Measurements from ENCODE around the gene GJC1. TPM values are rescaled to one million over a fixed set of nuclear protein-coding genes. Genes with fewer than 3 reads are reported as not detected.

GJC1 gene
- polyA plus RNA-seq, 1 of the 3 experiments (the other 2 are of a cell fraction) = 15.2 TPM

- no peaks in the 10 kb centered on the region for H3K9me3 ChIP-seq
- CTCF ChIA-PET = interaction anchor here (3.8 kb wide), 1 partner anchor 17 kb away, joined by 26 read pairs; no protein-coding TSS in a partner anchor
- H3K4me2 ChIP-seq = no peak overlapping the region
- TF ChIP-seq TCF12 (IDR thresholded peaks at IDR 0.05) (no peak), GATA2 (CRISPR knock-in tag; IDR thresholded peaks at IDR 0.05) (no peak), ZBTB33 (IDR thresholded peaks at IDR 0.05; ENCODE audit: borderline replicate concordance, low read depth) (no peak), TAF1 (IDR thresholded peaks at IDR 0.05; ENCODE audit: borderline replicate concordance, low read depth, low read length) (no peak), RFX5 (IDR thresholded peaks at IDR 0.05; ENCODE audit: low read length) (no peak), USF2 (IDR thresholded peaks at IDR 0.05; ENCODE audit: borderline replicate concordance, low read depth, low read length) (no peak), FOXJ3 (CRISPR knock-in tag; IDR thresholded peaks at IDR 0.05) (no peak), MXI1 (IDR thresholded peaks at IDR 0.05; ENCODE audit: low read depth, low read length) (no peak), SIN3A (IDR thresholded peaks at IDR 0.05; ENCODE audit: borderline replicate concordance, low read depth, low read length) (no peak), RXRA (IDR thresholded peaks at IDR 0.05; ENCODE audit: borderline replicate concordance, low read depth) (no peak), EZH2phosphoT487 (IDR thresholded peaks at IDR 0.05; ENCODE audit: borderline replicate concordance, low read depth) (no peak)
- peaks cover 39% of the 10 kb centered on the region for H3F3A ChIP-seq (replicated peaks; ENCODE audit: insufficient read depth)
- no peak overlapping the region for H2AFZ ChIP-seq (ENCODE audit: low read depth)
- H3K9ac ChIP-seq = no peak overlapping the region
- peaks cover 28% of the 10 kb centered on the region for H3K79me2 ChIP-seq (ENCODE audit: insufficient read depth)
- POLR2A ChIA-PET = no interaction called here
- peak overlapping the region in 1 of 2 experiments; percentile 78; a peak in 2 of 4 replicates for H3K27ac ChIP-seq (ENCODE audit: low read depth in 2 of 2, low read length in 1 of 2)
- no peaks in the 10 kb centered on the region for H4K20me1 ChIP-seq (ENCODE audit: insufficient read depth)
- WGBS (ENCODE audit: low lambda C conversion rate) = 87% methylated on average over 10 of the region's 10 CpGs
- no peak overlapping the region for H3K4me3 ChIP-seq (ENCODE audit: low read depth in 2 of 2, low read length in 1 of 2)
- H3K4me1 ChIP-seq (ENCODE audit: control insufficient read depth in 1 of 2, insufficient read depth in 2 of 2, low read depth in 1 of 2, low read length in 1 of 2) = peaks cover 0 to 12% of the 10 kb centered on the region in 2 experiments; a peak in 1 of 4 replicates
- no peaks in the 10 kb centered on the region for H3K27me3 ChIP-seq (ENCODE audit: insufficient read depth)
- peaks cover 0 to 33% of the 10 kb centered on the region in 2 experiments for H3K36me3 ChIP-seq (replicated peaks in 1 of 2; ENCODE audit: control insufficient read depth in 1 of 2, insufficient read depth in 2 of 2, low read length in 1 of 2)
- DNase-seq = no peak
- H3K9me2 ChIP-seq = no peaks in the 10 kb centered on the region
Measured at GRCh38 chr17:44795928-44796327, 34.2 kb downstream of the GJC1 start.

GRCh38 chr17:44795421-44795820, 34.7 kb downstream of the GJC1 start:
- TF ChIP-seq TAF1 (IDR thresholded peaks at IDR 0.05; ENCODE audit: borderline replicate concordance, low read depth, low read length) (no peak), RFX5 (IDR thresholded peaks at IDR 0.05; ENCODE audit: low read length) (no peak), CTCF (IDR thresholded peaks at IDR 0.05) (no peak)
- POLR2A ChIA-PET = no interaction called here
- peak overlapping the region in 1 of 2 experiments; percentile 78; a peak in 2 of 4 replicates for H3K27ac ChIP-seq (ENCODE audit: low read depth in 2 of 2, low read length in 1 of 2)
- H4K20me1 ChIP-seq (ENCODE audit: insufficient read depth) = no peaks in the 10 kb centered on the region
- H3K36me3 ChIP-seq (replicated peaks in 1 of 2; ENCODE audit: control insufficient read depth in 1 of 2, insufficient read depth in 2 of 2, low read length in 1 of 2) = peaks cover 0 to 28% of the 10 kb centered on the region in 2 experiments
- H3K27me3 ChIP-seq (ENCODE audit: insufficient read depth) = no peaks in the 10 kb centered on the region
- H3K4me1 ChIP-seq (ENCODE audit: control insufficient read depth in 1 of 2, insufficient read depth in 2 of 2, low read depth in 1 of 2, low read length in 1 of 2) = peaks cover 0 to 12% of the 10 kb centered on the region in 2 experiments; a peak in 1 of 4 replicates
- no peaks in the 10 kb centered on the region for H3K9me2 ChIP-seq
- DNase-seq = no peak
- no peaks in the 10 kb centered on the region for H3K9me3 ChIP-seq
- H2AFZ ChIP-seq (ENCODE audit: low read depth) = no peak overlapping the region
- peaks cover 23% of the 10 kb centered on the region for H3K79me2 ChIP-seq (ENCODE audit: insufficient read depth)
- CTCF ChIA-PET = interaction anchor here (1.1 to 2.5 kb wide), 4 partner anchors 10 to 83 kb away, joined by 3 to 17 read pairs (median 9); no protein-coding TSS in a partner anchor
- WGBS (ENCODE audit: low lambda C conversion rate) = 86% methylated on average over 9 of the region's 9 CpGs
- H3K4me3 ChIP-seq (ENCODE audit: low read depth in 2 of 2, low read length in 1 of 2) = no peak overlapping the region
- 0 out of 2 replicates have a peak overlapping the region, but pooled peaks have one; percentile 21 for H3K4me2 ChIP-seq
- peaks cover 39% of the 10 kb centered on the region for H3F3A ChIP-seq (replicated peaks; ENCODE audit: insufficient read depth)
- peak overlapping the region; percentile 17; the same call in 1 of the 2 replicates for H3K9ac ChIP-seq
